CD14-positive monocyte (primary cell): ENCODE results near the gene KMT2E. TPM values are rescaled to one million over a fixed set of nuclear protein-coding genes. Genes with fewer than 3 reads are reported as not detected.

Source experiments
- DNase-seq, 3 donors: peaks; one replicate each; pipeline ENCODE4 v3.0.0-alpha.2; 2011 to 2022
- H2AFZ ChIP-seq: 2 replicates; pipeline ENCODE4 v1.6.0; 2012; ENCODE audit warnings: mild to moderate bottlenecking, low read depth, low read length, inconsistent platforms; ENCODE audit not compliant: insufficient read depth, poor library complexity, severe bottlenecking
- H3K27ac ChIP-seq, 2 donors: 1 replicate in 1 of 2; 2 replicates in 1 of 2; pipeline ENCODE4 v1.5.1; 2012 to 2013; ENCODE audit warnings: low read length in 2 of 2, control low read depth in 1 of 2, inconsistent platforms in 1 of 2, low read depth in 1 of 2, mild to moderate bottlenecking in 1 of 2
- H3K27me3 ChIP-seq, 2 donors: one replicate each; pipeline versions ENCODE4 v1.6.0 to v1.6.1; 2011 to 2013; ENCODE audit warnings: low read length in 2 of 2; ENCODE audit not compliant: control insufficient read depth in 2 of 2, insufficient read depth in 2 of 2
- H3K36me3 ChIP-seq, 2 donors: replicated peaks in 1 of 2; 1 replicate in 1 of 2; 2 replicates in 1 of 2; pipeline versions ENCODE4 v1.5.1 to v1.6.1; 2012 to 2013; ENCODE audit warnings: low read length in 2 of 2, control low read depth in 1 of 2, inconsistent platforms in 1 of 2, mild to moderate bottlenecking in 1 of 2; ENCODE audit not compliant: insufficient read depth in 2 of 2, control insufficient read depth in 1 of 2
- H3K4me1 ChIP-seq, 2 donors: 1 replicate in 1 of 2; 2 replicates in 1 of 2; pipeline versions ENCODE4 v1.5.1 to v1.6.1; 2012 to 2013; ENCODE audit warnings: low read length in 2 of 2, control low read depth in 1 of 2, inconsistent platforms in 1 of 2, mild to moderate bottlenecking in 1 of 2, moderate library complexity in 1 of 2; ENCODE audit not compliant: insufficient read depth in 2 of 2, control insufficient read depth in 1 of 2
- H3K4me2 ChIP-seq: replicated peaks from 2 replicates; pipeline ENCODE3; 2012; ENCODE audit warnings: low read length, moderate library complexity, mild to moderate bottlenecking; ENCODE audit not compliant: poor library complexity, severe bottlenecking; ENCODE audit errors: extremely low read depth
- H3K4me3 ChIP-seq, 3 experiments: fragments of 200-600 bp in 1 of 3; sonication (generic) in 1 of 3; replicated peaks in 1 of 3; 1 replicate in 2 of 3; 2 replicates in 1 of 3; pipeline ENCODE4 v1.5.1; 2011 to 2013; ENCODE audit warnings: low read length in 3 of 3, mild to moderate bottlenecking in 3 of 3, control low read depth in 2 of 3, low read depth in 2 of 3, inconsistent platforms in 1 of 3, moderate library complexity in 1 of 3
- H3K79me2 ChIP-seq: 2 replicates; pipeline ENCODE4 v1.6.0; 2012; ENCODE audit warnings: mild to moderate bottlenecking, control low read depth, inconsistent platforms, low read length, moderate library complexity; ENCODE audit not compliant: insufficient read depth
- H3K9ac ChIP-seq: 2 replicates; pipeline ENCODE4 v1.6.0; 2017; ENCODE audit warnings: low read length, mild to moderate bottlenecking; ENCODE audit not compliant: insufficient read depth, poor library complexity, severe bottlenecking
- H3K9me3 ChIP-seq, 2 donors: replicated peaks in 1 of 2; 1 replicate in 1 of 2; 2 replicates in 1 of 2; pipeline versions ENCODE4 v1.5.1 to v1.6.1; 2012 to 2013; ENCODE audit warnings: low read length in 2 of 2, control low read depth in 1 of 2; ENCODE audit not compliant: control insufficient read depth in 1 of 2, insufficient read depth in 1 of 2
- H4K20me1 ChIP-seq: 2 replicates; pipeline ENCODE4 v1.6.0; 2012; ENCODE audit warnings: mild to moderate bottlenecking, low read length, control low read depth, moderate library complexity; ENCODE audit not compliant: insufficient read depth
- H3K27ac Mint-ChIP-seq, 7 donors: one replicate each; pipeline ENCODE4 v1.8.0; 2020; ENCODE audit warnings: mild to moderate bottlenecking in 7 of 7, mixed read lengths in 7 of 7, moderate library complexity in 6 of 7, inconsistent platforms in 2 of 7
- H3K27me3 Mint-ChIP-seq, 3 donors: one replicate each; pipeline ENCODE4 v1.8.0; 2021 to 2022; ENCODE audit warnings: low read depth in 3 of 3, mild to moderate bottlenecking in 3 of 3, mixed read lengths in 3 of 3, moderate library complexity in 3 of 3, inconsistent platforms in 1 of 3
- H3K36me3 Mint-ChIP-seq, 2 donors: one replicate each; pipeline ENCODE4 v1.8.0; 2020; ENCODE audit warnings: mixed read lengths in 2 of 2, inconsistent platforms in 1 of 2, mild to moderate bottlenecking in 1 of 2
- H3K4me1 Mint-ChIP-seq: one replicate; pipeline ENCODE4 v1.8.0; 2020; ENCODE audit warnings: mild to moderate bottlenecking, mixed read lengths
- H3K4me3 Mint-ChIP-seq, 2 donors: one replicate each; pipeline ENCODE4 v1.8.0; 2020; ENCODE audit warnings: mild to moderate bottlenecking in 2 of 2, mixed read lengths in 2 of 2, moderate library complexity in 1 of 2
- H3K9me3 Mint-ChIP-seq, 7 donors: one replicate each; pipeline ENCODE4 v1.8.0; 2020 to 2022; ENCODE audit warnings: mixed read lengths in 7 of 7, mild to moderate bottlenecking in 6 of 7, moderate library complexity in 6 of 7, inconsistent platforms in 2 of 7
- WGBS: methylation state at CpG from one replicate; pipeline ENCODE4 v1.1.5; 2013; ENCODE audit warnings: missing lambda C conversion rate; ENCODE audit not compliant: insufficient coverage; 5-methylcytosine and 5-hydroxymethylcytosine counted together
- intact Hi-C, 2 donors: fragments of 100-400 bp; cut with micrococcal nuclease; formaldehyde crosslinking; loops; one replicate each; pipeline versions ENCODE4 v1.15.0 to v1.15.1; 2023
- polyA plus RNA-seq, 3 donors: library from polyadenylated mRNA; depleted of rRNA in 1 of 3; unstranded in 2 of 3; stranded (reverse) in 1 of 3; fragments of 300-500 nt in 2 of 3; fragments of >200 nt in 1 of 3; fragmentation: Illumina TruSeq in 2 of 3; gene quantifications; 1 replicate in 2 of 3; 2 replicates in 1 of 3; pipeline ENCODE4 v1.2.3, GENCODE V29; 2012 to 2021
- TF ChIP-seq, protein P1 (sequence below): fragments of 200-600 bp; IDR thresholded peaks from one replicate; pipeline ENCODE4 v1.8.0; 2022; ENCODE audit warnings: antibody characterized with exemption, mild to moderate bottlenecking

Gene KMT2E
- polyA plus RNA-seq, 3 donors = 21.5 to 58.0 (median 33.1) TPM

DNA sequence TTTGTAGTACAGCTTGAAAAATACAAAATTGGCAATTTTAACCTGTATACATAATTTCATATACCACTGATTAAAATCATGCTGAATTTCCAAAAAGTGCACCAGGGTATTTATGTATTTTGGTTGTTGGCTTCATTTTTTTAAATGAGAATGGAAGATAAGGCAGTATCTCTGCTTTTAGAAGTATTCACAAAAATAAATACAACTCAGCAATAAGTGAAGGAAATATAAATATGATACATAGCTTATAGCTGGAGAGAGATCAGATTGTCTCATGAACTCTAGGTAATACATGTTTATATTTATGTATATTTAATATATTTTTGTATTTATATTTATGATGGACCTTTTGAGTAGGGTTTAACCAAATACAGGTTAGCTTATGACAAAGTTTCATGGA, 81.0 kb downstream of the KMT2E start:
- no peak for DNase-seq
- H3K27me3 Mint-ChIP-seq = no peaks in the 10 kb centered on the region
- Histone ChIP-seq H3K9me3 (no peaks in the 10 kb centered on the region), H3K36me3 (peaks cover 85 to 99% of the 10 kb centered on the region in 2 donors), H3K27me3 (no peaks in the 10 kb centered on the region), H2AFZ (no peak overlapping the region), H3K4me3 (no peak overlapping the region), H3K4me1 (no peaks in the 10 kb centered on the region), H3K79me2 (peaks cover 24% of the 10 kb centered on the region), H3K9ac (no peak overlapping the region), H3K4me2 (no peak overlapping the region), H4K20me1 (peaks cover 99% of the 10 kb centered on the region), H3K27ac (peak overlapping the region in 1 of 2 donors; percentile 3)
- intact Hi-C loops = no loop called here
- no peaks in the 10 kb centered on the region for H3K9me3 Mint-ChIP-seq
- H3K36me3 Mint-ChIP-seq = peaks cover 41 to 72% of the 10 kb centered on the region in 2 donors
- H3K4me3 Mint-ChIP-seq = no peak overlapping the region
- TF ChIP-seq, protein P1, sequence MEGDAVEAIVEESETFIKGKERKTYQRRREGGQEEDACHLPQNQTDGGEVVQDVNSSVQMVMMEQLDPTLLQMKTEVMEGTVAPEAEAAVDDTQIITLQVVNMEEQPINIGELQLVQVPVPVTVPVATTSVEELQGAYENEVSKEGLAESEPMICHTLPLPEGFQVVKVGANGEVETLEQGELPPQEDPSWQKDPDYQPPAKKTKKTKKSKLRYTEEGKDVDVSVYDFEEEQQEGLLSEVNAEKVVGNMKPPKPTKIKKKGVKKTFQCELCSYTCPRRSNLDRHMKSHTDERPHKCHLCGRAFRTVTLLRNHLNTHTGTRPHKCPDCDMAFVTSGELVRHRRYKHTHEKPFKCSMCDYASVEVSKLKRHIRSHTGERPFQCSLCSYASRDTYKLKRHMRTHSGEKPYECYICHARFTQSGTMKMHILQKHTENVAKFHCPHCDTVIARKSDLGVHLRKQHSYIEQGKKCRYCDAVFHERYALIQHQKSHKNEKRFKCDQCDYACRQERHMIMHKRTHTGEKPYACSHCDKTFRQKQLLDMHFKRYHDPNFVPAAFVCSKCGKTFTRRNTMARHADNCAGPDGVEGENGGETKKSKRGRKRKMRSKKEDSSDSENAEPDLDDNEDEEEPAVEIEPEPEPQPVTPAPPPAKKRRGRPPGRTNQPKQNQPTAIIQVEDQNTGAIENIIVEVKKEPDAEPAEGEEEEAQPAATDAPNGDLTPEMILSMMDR = no peak
- no peak overlapping the region for H3K27ac Mint-ChIP-seq
- H3K4me1 Mint-ChIP-seq = no peaks in the 10 kb centered on the region

DNA sequence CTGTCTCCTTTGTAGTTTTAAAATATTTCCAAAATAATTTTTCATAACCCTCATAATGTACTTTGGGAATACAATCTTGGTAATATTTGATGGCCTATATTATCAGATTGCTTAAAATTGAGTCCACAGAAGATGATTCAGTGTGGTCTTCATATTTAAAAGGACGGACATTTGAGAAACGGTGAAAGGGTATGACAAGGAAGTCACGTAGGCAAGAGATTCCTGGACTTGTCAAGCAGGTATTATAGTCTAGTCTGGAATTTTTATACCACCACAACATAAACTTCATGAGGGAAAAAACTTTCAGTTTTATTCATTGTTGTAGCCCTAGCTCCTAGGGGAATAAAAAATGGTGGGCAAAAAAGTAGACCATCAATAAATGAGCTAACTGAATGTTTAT, 82.3 kb downstream of the KMT2E start:
- H3K4me1 ChIP-seq = no peaks in the 10 kb centered on the region
- H3K27me3 ChIP-seq = no peaks in the 10 kb centered on the region
- intact Hi-C loops = no loop called here
- DNase-seq = no peak
- peaks cover 83 to 99% of the 10 kb centered on the region in 2 donors for H3K36me3 ChIP-seq
- Mint-ChIP-seq H3K9me3 (no peaks in the 10 kb centered on the region), H3K27me3 (no peaks in the 10 kb centered on the region), H3K27ac (no peak overlapping the region), H3K4me1 (no peaks in the 10 kb centered on the region), H3K4me3 (no peak overlapping the region), H3K36me3 (peaks cover 49 to 76% of the 10 kb centered on the region in 2 donors)
- TF ChIP-seq, protein P1 = no peak
- peaks cover 18% of the 10 kb centered on the region for H3K79me2 ChIP-seq
- H3K27ac ChIP-seq = no peak overlapping the region
- H3K4me3 ChIP-seq = no peak overlapping the region
- H3K4me2 ChIP-seq = no peak overlapping the region
- WGBS = no CpG with 5 or more reads among the region's 3 CpGs
- H3K9me3 ChIP-seq = no peaks in the 10 kb centered on the region
- no peak overlapping the region for H2AFZ ChIP-seq
- no peak overlapping the region for H3K9ac ChIP-seq
- H4K20me1 ChIP-seq = peaks cover 98% of the 10 kb centered on the region
